ENCODE data around the gene DSCAML1. TPM values are rescaled to one million over a fixed set of nuclear protein-coding genes. Genes with fewer than 3 reads are reported as not detected.

Gene DSCAML1
- total RNA-seq, 1 experiment from 2014 or later: not detected

GRCh38 chr11:117424781-117425180 is 372.2 kb downstream of the DSCAML1 start:
- Histone ChIP-seq H3K27me3 (ENCODE audit: low read length) (peaks cover 35% of the 10 kb centered on the region), H3F3A (ENCODE audit: low read length, unreplicated experiment) (no peaks in the 10 kb centered on the region), H3K4me3 (ENCODE audit: low read length) (no peak overlapping the region), H3K9me2 (replicated peaks; ENCODE audit: low read length) (no peaks in the 10 kb centered on the region), H3K4me2 (ENCODE audit: low read length) (no peak overlapping the region), H3K79me2 (ENCODE audit: low read length) (no peaks in the 10 kb centered on the region), H3K36me3 (ENCODE audit: low read depth, low read length) (no peaks in the 10 kb centered on the region), H3K27ac (ENCODE audit: low read length) (no peak overlapping the region), H3K9me3 (ENCODE audit: low read length) (no peaks in the 10 kb centered on the region), H3K9ac (ENCODE audit: low read length) (no peak overlapping the region), H3K4me1 (ENCODE audit: insufficient read depth, low read length) (no peaks in the 10 kb centered on the region), H4K20me1 (ENCODE audit: low read length) (no peaks in the 10 kb centered on the region), H2AFZ (ENCODE audit: low read length) (no peak overlapping the region)
- CTCF ChIA-PET: no interaction called here
- POLR2A ChIA-PET (ENCODE audit: unreplicated experiment): no interaction called here
- no peak for ATAC-seq
- no TSS peak for BruUV-seq (replicated peaks)
- no peak for DNase-seq
- intact Hi-C loops (cut with micrococcal nuclease): loop anchor here (5.0 kb wide), 2 partner anchors 393 to 523 kb away; no protein-coding TSS in a partner anchor
- TF ChIP-seq EZH2phosphoT487 (IDR thresholded peaks at IDR 0.05; ENCODE audit: borderline replicate concordance, low read length): no peak
- TF ChIP-seq EZH2 (IDR thresholded peaks at IDR 0.05; ENCODE audit: low read length, unreplicated experiment): no peak
- no peak for TF ChIP-seq CTCF (conservative IDR thresholded peaks at IDR 0.05; ENCODE audit: low read depth, low read length)

GRCh38 chr11:117423046-117423575 is 373.9 kb downstream of the DSCAML1 start:
- Histone ChIP-seq H2AFZ (ENCODE audit: low read length) (no peak overlapping the region), H3K4me2 (ENCODE audit: low read length) (no peak overlapping the region), H3K4me1 (ENCODE audit: insufficient read depth, low read length) (no peaks in the 10 kb centered on the region), H3K9me3 (ENCODE audit: low read length) (no peaks in the 10 kb centered on the region), H3K4me3 (ENCODE audit: low read length) (no peak overlapping the region), H3K79me2 (ENCODE audit: low read length) (no peaks in the 10 kb centered on the region), H3K27ac (ENCODE audit: low read length) (no peak overlapping the region), H3K9ac (ENCODE audit: low read length) (no peak overlapping the region), H3K9me2 (replicated peaks; ENCODE audit: low read length) (no peaks in the 10 kb centered on the region), H4K20me1 (ENCODE audit: low read length) (no peaks in the 10 kb centered on the region), H3K27me3 (ENCODE audit: low read length) (peaks cover 31% of the 10 kb centered on the region), H3K36me3 (ENCODE audit: low read depth, low read length) (no peaks in the 10 kb centered on the region), H3F3A (ENCODE audit: low read length, unreplicated experiment) (no peaks in the 10 kb centered on the region)
- intact Hi-C loops (cut with micrococcal nuclease): no loop called here
- TF ChIP-seq CTCF (conservative IDR thresholded peaks at IDR 0.05; ENCODE audit: low read depth, low read length) (no peak), EZH2 (IDR thresholded peaks at IDR 0.05; ENCODE audit: low read length, unreplicated experiment) (no peak), EZH2phosphoT487 (IDR thresholded peaks at IDR 0.05; ENCODE audit: borderline replicate concordance, low read length) (no peak)
- BruUV-seq (replicated peaks): no TSS peak
- DNase-seq (no peak), ATAC-seq (no peak)
- CTCF ChIA-PET: interaction anchor here (0.6 kb wide), 1 partner anchor 25 kb away, joined by 3 read pairs; no protein-coding TSS in a partner anchor
- POLR2A ChIA-PET (ENCODE audit: unreplicated experiment): no interaction called here

- Histone ChIP-seq H3K9me2 (replicated peaks; ENCODE audit: low read length) (no peaks in the 10 kb centered on the region), H3K4me1 (ENCODE audit: insufficient read depth, low read length) (no peaks in the 10 kb centered on the region), H3K79me2 (ENCODE audit: low read length) (no peaks in the 10 kb centered on the region), H3F3A (ENCODE audit: low read length, unreplicated experiment) (no peaks in the 10 kb centered on the region), H3K36me3 (ENCODE audit: low read depth, low read length) (no peaks in the 10 kb centered on the region), H3K27ac (ENCODE audit: low read length) (no peak overlapping the region), H2AFZ (ENCODE audit: low read length) (no peak overlapping the region), H3K4me2 (ENCODE audit: low read length) (no peak overlapping the region), H3K4me3 (ENCODE audit: low read length) (no peak overlapping the region), H4K20me1 (ENCODE audit: low read length) (no peaks in the 10 kb centered on the region), H3K27me3 (ENCODE audit: low read length) (peaks cover 18% of the 10 kb centered on the region), H3K9ac (ENCODE audit: low read length) (no peak overlapping the region), H3K9me3 (ENCODE audit: low read length) (no peaks in the 10 kb centered on the region)
- no TSS peak for BruUV-seq (replicated peaks)
- TF ChIP-seq EZH2 (IDR thresholded peaks at IDR 0.05; ENCODE audit: low read length, unreplicated experiment) (no peak), CTCF (conservative IDR thresholded peaks at IDR 0.05; ENCODE audit: low read depth, low read length) (no peak), EZH2phosphoT487 (IDR thresholded peaks at IDR 0.05; ENCODE audit: borderline replicate concordance, low read length) (no peak)
- ChIA-PET POLR2A (ENCODE audit: unreplicated experiment) (no interaction called here), CTCF (no interaction called here)
- intact Hi-C loops (cut with micrococcal nuclease): no loop called here
- DNase-seq (no peak), ATAC-seq (no peak)
These were observed 375.5 kb downstream of the DSCAML1 start for GRCh38 chr11:117421476-117421875.
